Neutrophil (primary cell): ENCODE measurements around the gene CRYBB2.
"Not testable (repeated sequence)": the region's sequence is repeated elsewhere in the genome, so short reads cannot be mapped to it uniquely, and the experiment has no call there.

Experiments used
- H3K27ac ChIP-seq: fragments of 200-600 bp; sonication (generic); 2 replicates; pipeline ENCODE4 v1.5.1; 2016; ENCODE audit warnings: mild to moderate bottlenecking, moderate library complexity
- H3K27me3 ChIP-seq: fragments of 200-600 bp; sonication (generic); 2 replicates; pipeline ENCODE4 v1.6.0; 2016; ENCODE audit warnings: mild to moderate bottlenecking
- H3K36me3 ChIP-seq: fragments of 200-600 bp; sonication (generic); 2 replicates; pipeline ENCODE4 v1.5.1; 2017
- H3K4me1 ChIP-seq, 2 experiments: fragments of 200-600 bp in 1 of 2; sonication (generic) in 1 of 2; 1 replicate in 1 of 2; 2 replicates in 1 of 2; pipeline versions ENCODE4 v1.5.1 to v1.6.1; 2013 to 2016; ENCODE audit warnings: low read depth in 1 of 2, low read length in 1 of 2, mild to moderate bottlenecking in 1 of 2, moderate library complexity in 1 of 2; ENCODE audit not compliant: control insufficient read depth in 1 of 2, insufficient read depth in 1 of 2
- H3K4me3 ChIP-seq, 2 experiments: fragments of 200-600 bp in 1 of 2; sonication (generic) in 1 of 2; 1 replicate in 1 of 2; 2 replicates in 1 of 2; pipeline ENCODE4 v1.5.1; 2013 to 2016; ENCODE audit warnings: low read depth in 1 of 2, low read length in 1 of 2, mild to moderate bottlenecking in 1 of 2, moderate library complexity in 1 of 2
- H3K9me3 ChIP-seq: fragments of 200-600 bp; sonication (generic); 2 replicates; pipeline ENCODE4 v1.5.1; 2016
- CTCF ChIP-seq: fragments of 200-600 bp; sonication (generic); IDR thresholded peaks from 2 replicates; pipeline ENCODE4 v1.5.1; 2016; ENCODE audit warnings: antibody characterized with exemption

Gene CRYBB2

GRCh38 chr22:25223269-25223850 lies 3.9 kb downstream of the CRYBB2 start:
- H3K36me3 ChIP-seq = no peaks in the 10 kb centered on the region
- no peak overlapping the region for H3K4me3 ChIP-seq
- H3K27ac ChIP-seq = no peak overlapping the region
- no peak for TF ChIP-seq CTCF
- no peaks in the 10 kb centered on the region for H3K4me1 ChIP-seq
- no peaks in the 10 kb centered on the region for H3K9me3 ChIP-seq
- peaks cover 25% of the 10 kb centered on the region for H3K27me3 ChIP-seq

GRCh38 chr22:25228822-25229221 lies 9.4 kb downstream of the CRYBB2 start:
- H3K4me3 ChIP-seq = no peak overlapping the region
- no peak for TF ChIP-seq CTCF
- H3K36me3 ChIP-seq = no peaks in the 10 kb centered on the region
- no peak overlapping the region for H3K27ac ChIP-seq
- H3K27me3 ChIP-seq = peaks cover 3% of the 10 kb centered on the region
- no peaks in the 10 kb centered on the region for H3K4me1 ChIP-seq
- no peaks in the 10 kb centered on the region for H3K9me3 ChIP-seq

GRCh38 chr22:25230760-25231159 lies 11.3 kb downstream of the CRYBB2 start:
- H3K4me3 ChIP-seq, H3K36me3 ChIP-seq, H3K9me3 ChIP-seq, H3K4me1 ChIP-seq, H3K27ac ChIP-seq: not testable (repeated sequence)
- H3K27me3 ChIP-seq = peaks cover 20% of the 10 kb centered on the region

- Histone ChIP-seq H3K4me1 (no peaks in the 10 kb centered on the region), H3K9me3 (no peaks in the 10 kb centered on the region), H3K36me3 (no peaks in the 10 kb centered on the region), H3K27ac (no peak overlapping the region), H3K27me3 (peaks cover 34% of the 10 kb centered on the region), H3K4me3 (no peak overlapping the region)
- TF ChIP-seq CTCF = no peak
Observed at GRCh38 chr22:25232301-25232700, 12.9 kb downstream of the CRYBB2 start.

- not testable (repeated sequence) for H3K4me3 ChIP-seq, H3K4me1 ChIP-seq, H3K27ac ChIP-seq, H3K36me3 ChIP-seq, H3K9me3 ChIP-seq
- peaks cover 38% of the 10 kb centered on the region for H3K27me3 ChIP-seq
Observed at GRCh38 chr22:25233706-25234105, 14.3 kb downstream of the CRYBB2 start.

- H3K4me3 ChIP-seq = no peak overlapping the region
- H3K36me3 ChIP-seq = no peaks in the 10 kb centered on the region
- peaks cover 38% of the 10 kb centered on the region for H3K27me3 ChIP-seq
- H3K27ac ChIP-seq = no peak overlapping the region
- no peaks in the 10 kb centered on the region for H3K9me3 ChIP-seq
- TF ChIP-seq CTCF = no peak
- no peaks in the 10 kb centered on the region for H3K4me1 ChIP-seq
Observed at GRCh38 chr22:25235547-25236290, 16.3 kb downstream of the CRYBB2 start.
